ENCODE data around the gene RBM26. TPM values are rescaled to one million over a fixed set of nuclear protein-coding genes. Genes with fewer than 3 reads are reported as not detected.

RBM26 gene
- total RNA-seq, 1 donor = 17.8 TPM

DNA sequence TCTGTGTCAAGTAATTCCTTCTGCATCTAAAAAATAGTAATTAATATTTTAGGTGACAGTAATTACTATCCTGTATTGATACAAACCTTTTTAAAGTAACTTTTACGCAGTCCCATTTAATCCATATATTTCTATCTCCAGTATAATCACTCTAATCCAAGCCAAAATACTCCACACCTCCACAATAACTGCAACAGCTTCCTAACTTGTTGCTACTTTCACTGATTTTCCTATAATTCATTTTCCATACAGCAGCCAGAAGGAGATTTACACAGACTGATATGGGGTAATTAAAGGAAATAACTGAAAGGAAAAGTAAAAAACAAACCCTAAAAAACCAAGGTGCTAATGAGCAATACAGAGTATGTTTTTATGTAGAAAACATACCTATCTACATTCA lies 64.9 kb downstream of the RBM26 start:
- no peak for DNase-seq (ENCODE audit: low read depth in 2 of 3, low spot score in 2 of 3)

DNA sequence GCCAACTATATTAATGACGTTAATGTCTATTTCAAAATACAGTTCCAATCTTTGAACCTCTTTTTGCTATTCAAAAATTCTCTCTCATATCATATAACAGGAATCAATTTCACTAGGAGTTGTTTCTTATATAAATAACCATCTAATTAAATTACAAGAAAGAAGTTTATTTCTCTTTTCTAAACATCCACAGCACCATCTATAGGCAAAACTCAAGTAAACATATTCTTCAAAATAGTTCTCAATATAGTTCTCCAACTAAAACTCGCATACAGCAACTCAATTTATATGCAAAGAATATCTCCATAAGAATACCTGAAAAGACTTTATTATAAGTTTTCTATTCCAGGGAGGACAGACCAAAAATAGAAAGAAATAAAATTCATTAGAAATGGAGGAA lies 65.6 kb downstream of the RBM26 start:
- no peak for DNase-seq (ENCODE audit: low read depth in 2 of 3, low spot score in 2 of 3)

DNA sequence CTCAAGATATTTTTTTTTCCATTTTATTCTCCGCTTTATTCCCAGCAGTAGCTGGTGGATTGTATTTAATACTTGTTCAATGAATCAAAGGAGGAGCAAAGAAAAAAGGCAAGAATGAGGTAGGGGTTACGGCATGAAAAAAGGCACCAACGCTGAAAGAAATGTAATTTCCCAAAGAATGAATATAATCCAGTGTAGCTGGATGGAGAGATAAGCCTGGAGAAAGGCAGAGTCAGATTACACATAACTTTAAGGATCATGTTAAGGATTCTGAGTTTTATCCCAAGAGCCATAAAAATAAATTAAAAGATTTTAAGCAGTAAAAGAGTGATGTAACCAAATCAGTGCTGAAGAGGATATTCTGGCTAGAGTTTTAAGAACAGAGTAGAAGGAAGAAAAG lies 67.7 kb downstream of the RBM26 start:
- no peak for DNase-seq (ENCODE audit: low read depth in 2 of 3, low spot score in 2 of 3)

DNA sequence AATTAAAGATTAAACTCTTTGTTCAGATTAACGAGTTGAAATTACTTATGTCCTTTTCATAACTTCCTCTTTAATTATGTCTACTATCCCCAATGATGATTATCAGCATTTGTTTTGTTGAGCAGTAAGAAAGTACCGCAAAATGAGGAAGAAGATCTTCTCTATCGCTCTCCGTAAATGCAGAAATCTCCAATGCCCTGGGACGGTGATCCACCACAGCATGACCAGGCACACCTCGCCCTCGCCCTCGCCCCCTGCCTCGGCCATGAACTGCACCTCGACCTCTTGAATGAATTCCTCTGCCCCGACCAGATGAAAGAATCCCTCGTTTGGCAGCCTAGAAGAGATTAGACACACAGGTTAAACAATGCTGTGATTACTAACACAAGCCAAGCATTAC lies 69.1 kb downstream of the RBM26 start:
- peak in 2 of 3 donors; percentile 3 to 6 for DNase-seq (ENCODE audit: low read depth in 2 of 3, low spot score in 2 of 3)

DNA sequence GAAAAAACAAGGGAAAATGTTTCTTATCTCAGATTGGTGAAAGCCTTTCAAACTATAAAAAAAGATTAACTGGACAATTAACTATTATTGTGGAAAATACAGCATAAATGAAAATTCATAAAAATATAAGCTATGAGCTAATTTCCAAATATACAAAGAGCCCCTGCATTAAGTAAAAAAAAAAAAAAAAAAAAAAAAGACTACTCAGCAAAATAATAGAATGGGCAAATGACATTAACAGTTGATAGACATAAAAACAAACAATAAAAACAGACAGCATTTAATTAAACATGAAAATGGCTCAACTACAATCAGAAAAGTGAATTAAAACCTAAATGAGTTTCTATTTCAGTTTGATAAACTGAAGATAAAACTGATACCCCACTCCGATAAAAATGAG lies 77.5 kb downstream of the RBM26 start:
- no peak for DNase-seq (ENCODE audit: low read depth in 2 of 3, low spot score in 2 of 3)

DNA sequence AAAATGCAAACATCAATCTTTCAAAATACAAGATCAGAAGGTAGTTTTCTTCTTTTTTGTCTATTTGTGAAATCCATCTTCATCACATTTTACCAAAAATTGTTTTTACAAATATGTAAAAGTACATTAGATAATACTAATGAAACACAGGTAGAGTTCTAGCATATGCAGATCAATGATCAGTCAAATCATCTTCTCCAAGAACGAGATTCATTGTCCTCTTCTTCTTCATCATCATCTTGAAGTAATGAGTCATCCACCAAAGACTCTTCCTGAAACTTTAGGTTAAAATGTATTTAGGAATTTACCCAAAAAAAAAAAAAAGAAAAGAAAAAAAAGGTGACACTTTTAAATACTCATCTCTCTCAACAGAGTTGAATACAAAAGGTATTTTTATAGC lies 85.6 kb downstream of the RBM26 start:
- DNase-seq (ENCODE audit: low read depth in 2 of 3, low spot score in 2 of 3) = no peak

DNA sequence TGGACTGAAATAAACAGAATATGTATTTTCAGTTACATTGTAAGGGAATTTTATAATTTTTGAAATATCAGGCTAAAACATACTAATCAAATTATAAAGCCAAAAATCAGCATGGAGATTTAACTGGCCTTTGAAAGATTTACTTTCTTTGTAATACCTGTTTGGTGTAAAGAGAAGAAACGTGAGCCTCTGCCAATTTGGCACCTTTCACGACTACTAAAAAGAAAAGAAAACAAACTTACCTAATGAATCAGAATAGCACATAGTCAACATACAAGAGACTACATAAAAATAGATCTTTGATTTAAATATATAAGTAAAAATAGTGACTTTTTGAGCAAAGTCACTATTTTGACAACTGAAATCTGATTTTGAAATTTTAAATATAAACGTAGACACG lies 87.4 kb downstream of the RBM26 start:
- DNase-seq (ENCODE audit: low read depth in 2 of 3, low spot score in 2 of 3) = no peak

DNA sequence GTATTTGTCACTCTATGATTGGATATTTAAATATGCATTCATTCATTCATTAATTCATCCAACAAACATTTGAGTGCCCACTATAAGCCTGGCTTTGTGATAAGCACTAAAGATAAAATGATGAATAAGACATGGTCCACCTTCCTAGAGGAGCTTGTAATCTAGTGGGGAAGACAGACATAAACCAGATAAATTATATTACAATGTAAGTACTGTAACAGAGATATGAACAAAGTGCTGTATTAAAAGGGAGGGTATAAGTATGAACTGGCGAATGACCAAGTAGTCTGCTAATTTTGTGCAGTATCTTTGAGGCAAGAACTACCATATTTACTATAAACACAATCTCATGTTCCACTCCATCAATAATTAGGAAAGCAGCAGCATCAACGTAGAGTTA lies 88.2 kb downstream of the RBM26 start:
- no peak for DNase-seq (ENCODE audit: low read depth in 2 of 3, low spot score in 2 of 3)

DNA sequence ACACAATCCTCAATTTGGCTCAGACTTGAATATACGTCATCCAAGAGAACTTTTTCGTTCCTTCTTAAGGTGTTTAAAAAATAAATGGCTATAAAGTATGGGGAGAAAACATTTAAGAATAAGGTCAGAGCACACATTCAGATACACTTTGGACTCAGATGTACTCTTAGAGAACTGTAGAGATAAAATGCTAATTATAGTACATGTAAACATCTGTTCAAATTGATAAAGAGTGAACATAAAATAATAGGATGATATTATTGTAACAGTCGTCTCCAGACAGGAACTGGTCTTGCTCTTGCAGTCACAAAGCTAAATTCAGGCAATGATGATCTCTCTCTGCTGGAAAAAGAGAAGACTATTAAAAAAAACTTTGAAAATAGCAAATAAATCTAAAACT lies 91.4 kb downstream of the RBM26 start:
- no peak for DNase-seq (ENCODE audit: low read depth in 2 of 3, low spot score in 2 of 3)

DNA sequence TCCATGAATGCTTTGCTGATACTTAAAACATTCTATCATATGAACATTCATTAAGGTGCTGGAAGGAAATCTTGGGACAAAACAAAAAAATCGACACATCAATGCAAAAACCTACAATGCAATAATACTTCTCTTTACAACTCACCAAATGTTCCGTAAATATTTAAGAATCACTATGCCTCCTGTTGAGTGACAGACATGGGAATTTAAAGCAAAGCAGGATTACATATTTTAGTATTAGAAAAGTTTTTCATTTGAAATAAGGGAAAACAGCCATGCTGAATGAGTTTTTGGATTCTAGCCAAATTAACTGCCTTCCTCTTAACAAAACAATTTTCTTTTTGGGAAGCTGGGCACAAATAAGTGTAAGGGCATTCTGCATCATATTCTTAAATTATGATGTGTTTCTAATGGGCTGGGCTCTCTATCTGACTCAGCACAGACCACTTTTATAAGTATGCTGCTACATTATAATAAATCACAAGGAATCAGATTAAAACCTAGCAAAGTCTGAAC lies 93.7 kb downstream of the RBM26 start:
- no peak for DNase-seq (ENCODE audit: low read depth in 2 of 3, low spot score in 2 of 3)

DNA sequence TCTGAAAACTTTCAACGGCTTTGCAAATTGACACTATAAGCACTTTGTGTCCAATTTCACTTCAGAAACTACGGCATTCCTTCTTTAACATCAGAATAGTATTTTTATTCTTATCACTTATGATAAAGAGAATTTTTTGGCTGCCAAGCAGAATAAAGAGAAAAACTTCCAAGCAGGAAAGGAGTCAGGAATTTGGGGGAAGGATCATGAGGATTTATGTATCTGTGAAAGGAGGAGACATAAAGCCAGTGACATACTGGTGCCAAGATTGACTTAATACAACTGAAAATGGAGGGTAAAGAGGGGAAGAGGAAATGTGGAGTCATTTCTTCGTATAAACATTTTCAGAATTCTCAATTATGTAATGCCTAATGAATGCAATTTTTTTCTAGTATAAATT lies 94.7 kb downstream of the RBM26 start:
- no peak for DNase-seq (ENCODE audit: low read depth in 2 of 3, low spot score in 2 of 3)

DNA sequence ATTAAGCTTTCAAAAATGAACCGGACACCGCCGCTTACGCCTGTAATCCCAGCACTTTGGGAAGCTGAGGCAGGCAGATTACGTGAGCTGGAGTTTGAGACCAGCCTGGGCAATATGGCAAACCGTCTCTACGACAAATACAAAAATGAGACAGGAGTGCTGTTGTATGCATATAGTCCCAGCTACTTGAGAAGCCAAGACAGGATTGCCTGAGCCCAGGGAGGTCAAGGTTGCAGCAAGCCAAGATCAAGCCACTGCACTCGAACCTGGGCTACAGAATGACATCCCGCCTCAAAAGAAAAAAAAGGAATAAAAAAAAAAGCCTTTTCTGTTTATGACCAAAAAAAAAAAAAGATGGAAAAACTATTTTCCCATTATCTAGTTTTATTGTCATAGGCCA lies 96.4 kb downstream of the RBM26 start:
- DNase-seq (ENCODE audit: low read depth in 2 of 3, low spot score in 2 of 3) = no peak

DNA sequence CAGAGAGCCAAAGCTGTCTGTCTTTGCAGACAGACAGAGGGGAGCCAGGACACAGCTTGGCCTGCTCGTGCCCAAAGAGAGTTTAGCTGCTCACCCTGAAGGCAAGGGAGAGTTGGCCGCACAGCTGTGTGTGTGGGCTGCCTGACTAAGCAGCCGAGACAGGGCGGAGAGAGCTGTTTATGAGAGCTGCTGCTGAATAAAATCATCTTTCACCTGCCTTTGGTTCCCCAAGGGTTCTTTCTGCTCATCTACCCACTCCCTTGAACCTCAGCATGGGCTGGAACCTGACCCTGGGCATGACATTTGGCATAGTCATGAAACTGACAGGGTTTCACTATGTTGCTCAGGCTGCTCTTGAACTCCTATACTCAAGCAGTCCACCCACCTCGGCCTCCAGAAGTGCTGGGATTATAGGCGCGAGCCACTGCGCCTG lies 98.2 kb downstream of the RBM26 start:
- DNase-seq (ENCODE audit: low read depth in 2 of 3, low spot score in 2 of 3) = no peak

DNA sequence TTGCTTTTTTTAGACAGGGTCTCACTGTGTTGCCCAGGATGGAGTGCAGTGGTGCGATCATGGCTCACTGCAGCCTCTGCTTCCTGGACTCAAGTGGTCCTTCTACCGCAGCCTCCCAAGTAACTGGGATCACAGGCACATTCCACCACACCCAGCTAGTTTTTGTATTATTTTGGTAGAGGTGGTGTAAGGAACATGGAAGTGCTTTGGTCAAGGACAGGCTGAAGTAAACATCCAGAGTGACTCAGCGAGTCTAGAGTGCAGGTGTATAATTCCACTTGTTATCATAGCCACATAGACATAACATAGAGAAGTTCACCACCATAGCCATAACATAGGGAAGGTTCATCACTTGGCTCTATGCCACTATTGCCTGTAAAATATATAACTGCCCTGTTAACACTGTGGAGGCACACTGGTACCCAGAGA lies 98.6 kb downstream of the RBM26 start:
- DNase-seq (ENCODE audit: low read depth in 2 of 3, low spot score in 2 of 3) = no peak

DNA sequence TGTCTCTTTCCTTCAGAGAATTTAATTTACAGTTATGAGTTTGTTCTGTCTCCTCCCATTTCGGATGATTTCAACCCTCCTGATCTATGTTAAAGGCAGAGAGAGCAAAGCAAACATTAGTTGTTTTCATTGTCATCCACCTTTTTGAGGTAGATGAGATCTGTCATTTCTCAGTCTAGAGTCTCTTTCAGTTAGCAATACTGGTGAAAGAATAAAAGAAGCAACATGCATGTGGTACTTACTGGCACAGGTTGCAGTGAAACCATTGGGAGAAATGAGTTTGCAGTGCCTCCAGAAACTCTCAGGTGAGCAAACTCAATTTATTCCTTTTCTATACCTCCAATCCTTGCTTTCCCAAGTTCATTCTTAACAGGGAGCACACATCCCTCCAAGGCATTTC lies 99.4 kb downstream of the RBM26 start:
- no peak for DNase-seq (ENCODE audit: low read depth in 2 of 3, low spot score in 2 of 3)

DNA sequence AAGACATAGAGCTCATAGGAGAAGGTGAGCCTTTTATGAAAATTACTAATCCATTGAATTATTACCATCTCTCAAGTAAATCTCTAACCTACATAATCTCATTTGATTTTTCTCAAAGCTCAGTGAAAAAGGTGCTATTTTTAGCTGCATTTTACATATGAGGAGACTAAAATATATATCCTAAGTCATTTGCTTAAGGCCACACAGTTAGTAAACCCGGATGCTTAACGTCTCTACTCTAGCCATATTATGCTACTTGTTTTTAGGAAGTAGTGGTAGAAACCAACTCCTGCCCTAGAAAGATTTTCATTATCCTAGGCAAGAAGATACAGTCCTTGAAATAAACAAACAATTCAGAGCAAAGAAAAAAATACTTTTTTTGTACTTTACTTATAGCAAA lies 108.9 kb downstream of the RBM26 start:
- no peak for DNase-seq (ENCODE audit: low read depth in 2 of 3, low spot score in 2 of 3)

DNA sequence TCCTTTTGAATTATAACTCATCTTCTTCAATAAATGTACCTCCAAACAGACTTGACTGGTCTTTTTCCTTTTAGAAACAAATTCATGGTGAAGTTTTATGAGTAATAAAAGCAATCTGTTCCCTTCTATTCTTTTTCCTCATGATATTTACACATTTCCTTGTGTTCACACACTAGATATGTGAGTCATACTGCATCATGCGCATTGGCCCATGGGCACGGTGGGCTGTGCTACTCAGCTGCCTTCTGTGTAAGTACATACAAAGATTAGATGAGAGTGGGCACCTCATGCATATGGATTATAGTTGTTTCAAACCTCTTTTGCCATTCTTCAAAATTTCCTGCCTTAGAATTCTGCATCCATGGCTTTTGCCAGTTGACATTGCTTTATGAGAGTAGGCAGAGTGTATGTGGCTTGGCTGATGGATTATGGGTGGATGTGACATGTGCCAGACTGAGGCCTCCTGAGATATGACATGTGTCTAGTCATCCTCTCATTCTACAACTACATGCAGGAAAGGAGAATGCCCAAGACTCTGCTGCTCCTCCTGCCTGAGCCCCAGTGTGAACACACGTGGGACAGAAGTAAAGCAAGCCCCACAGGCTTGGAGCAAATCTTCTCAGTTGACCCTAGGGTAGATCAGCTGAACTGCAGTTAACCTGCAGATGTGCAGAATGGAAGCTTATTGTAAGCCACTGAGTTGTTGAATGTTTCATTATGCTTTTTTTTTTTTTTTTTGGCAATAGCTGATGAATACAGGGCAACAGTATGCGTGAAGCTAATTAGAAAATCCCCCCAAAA lies 109.9 kb downstream of the RBM26 start:
- no peak for DNase-seq (ENCODE audit: low read depth in 2 of 3, low spot score in 2 of 3)

DNA sequence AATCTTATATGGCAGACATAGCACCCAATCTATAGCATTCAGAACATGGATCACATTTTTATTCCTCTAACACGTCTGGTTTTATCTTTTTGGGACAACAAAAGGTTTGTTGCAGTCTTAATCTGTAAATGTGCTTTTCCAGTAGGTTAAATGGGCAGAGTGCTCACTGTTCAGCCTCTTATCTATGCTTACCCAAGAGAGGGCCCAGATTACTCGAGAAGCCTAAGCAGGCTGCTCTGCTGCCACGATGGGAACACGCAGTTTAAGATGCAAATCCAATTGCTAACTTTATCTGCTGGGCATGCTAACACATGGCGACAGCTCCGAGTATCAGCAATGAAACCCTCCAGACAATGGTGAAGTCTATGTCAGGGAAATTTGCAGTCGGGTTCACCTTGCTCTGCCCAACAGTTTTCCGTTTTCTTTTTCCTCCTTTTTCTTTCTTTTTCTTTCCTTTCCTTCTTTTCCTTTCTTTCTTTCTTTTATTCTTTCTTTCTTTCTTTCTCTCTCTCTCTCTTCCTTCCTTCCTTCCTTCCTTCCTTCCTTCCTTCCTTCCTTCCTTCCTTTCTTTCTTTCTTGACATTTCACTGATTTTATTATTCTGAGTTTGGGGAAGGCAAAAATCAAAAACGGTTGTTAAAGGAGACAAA lies 115.3 kb downstream of the RBM26 start:
- no peak for DNase-seq (ENCODE audit: low read depth in 2 of 3, low spot score in 2 of 3)

DNA sequence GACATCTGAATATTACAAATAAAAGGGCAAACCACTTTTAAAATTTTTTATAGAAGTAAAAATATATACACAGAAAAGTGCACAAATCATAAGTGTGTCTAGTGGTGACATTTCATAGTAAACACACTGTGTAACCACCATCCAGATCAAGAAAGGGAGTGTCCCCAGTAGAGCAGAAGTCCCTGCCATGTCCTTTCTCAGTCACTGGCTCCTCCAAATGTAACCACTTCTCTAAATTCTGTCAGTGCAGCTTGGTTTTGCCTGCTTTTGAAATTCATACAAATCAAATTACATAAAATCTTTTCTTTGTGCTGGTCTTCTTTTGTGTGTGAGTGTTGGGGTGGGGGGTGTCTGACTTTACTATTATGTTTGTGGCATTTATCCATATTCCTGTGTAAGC lies 116.5 kb downstream of the RBM26 start:
- peak in 1 of 3 donors; percentile 13 for DNase-seq (ENCODE audit: low read depth in 2 of 3, low spot score in 2 of 3)

DNA sequence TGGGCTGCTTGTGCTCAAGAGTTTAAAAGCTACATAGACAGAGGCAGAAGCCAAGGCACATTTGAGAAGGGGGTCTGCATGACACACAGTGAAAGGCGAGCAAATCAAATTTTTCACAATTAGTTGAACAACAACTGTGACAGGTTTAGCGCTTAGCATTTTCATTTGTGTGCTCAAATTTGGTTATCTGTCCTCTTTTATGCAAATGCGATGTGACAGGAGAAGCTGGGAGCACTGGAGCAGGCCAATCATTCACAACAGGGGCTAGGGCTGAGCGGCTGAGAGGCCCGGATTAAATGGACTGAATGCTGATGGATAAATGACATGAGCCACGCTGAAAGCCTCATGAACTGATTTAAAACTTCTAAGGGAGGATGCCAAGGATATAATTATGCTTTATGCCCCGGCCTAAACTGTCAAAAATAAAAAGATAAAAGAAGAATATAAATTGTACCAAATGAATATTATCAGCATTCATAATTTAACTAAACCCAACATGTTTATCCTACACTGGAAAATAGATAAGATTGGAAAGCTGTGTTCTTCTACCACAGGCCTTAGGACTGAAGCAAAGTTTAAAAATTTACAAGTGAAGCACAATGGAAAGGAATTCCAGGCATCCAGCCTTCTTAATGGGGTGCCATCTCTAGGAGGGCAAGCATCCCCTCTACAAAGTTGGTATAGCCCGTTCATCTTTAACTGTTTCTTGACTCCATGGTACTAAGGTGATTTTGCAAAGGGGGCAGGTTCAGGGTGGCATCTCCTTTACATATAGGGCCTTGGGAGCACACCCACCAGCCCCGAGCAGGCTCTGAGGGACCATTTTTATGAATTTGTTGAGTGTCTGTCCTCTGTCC lies 117.9 kb downstream of the RBM26 start:
- no peak for DNase-seq (ENCODE audit: low read depth in 2 of 3, low spot score in 2 of 3)

DNA sequence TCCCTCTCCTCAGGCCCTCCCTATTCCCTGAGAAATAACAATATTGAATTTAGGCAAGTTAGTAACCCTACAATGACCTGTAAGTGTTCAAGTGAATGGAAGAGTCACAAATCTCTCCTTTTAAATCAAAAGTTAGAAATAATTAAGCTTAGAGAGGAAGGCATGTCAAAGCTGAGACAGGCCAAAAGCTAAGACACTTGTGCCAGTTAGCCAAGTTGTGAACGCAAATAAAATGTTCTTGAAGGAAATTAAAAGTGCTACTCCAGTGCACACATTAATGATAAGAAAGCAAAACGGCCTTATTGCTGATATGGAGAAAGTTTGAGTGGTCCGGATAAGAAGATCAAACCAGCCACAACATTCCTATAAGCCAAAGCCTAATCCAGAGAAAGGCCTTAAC lies 120.9 kb downstream of the RBM26 start:
- DNase-seq (ENCODE audit: low read depth in 2 of 3, low spot score in 2 of 3) = no peak

Measured in hematopoietic multipotent progenitor cell (in vitro differentiated cells).